GM20000 (cell line): ENCODE measurements around the gene LHFPL6.

Experiments
- DNase-seq: peaks from one replicate; pipeline ENCODE4 v3.0.0; 2012; ENCODE audit warnings: low spot score
- TF ChIP-seq, protein P1 (sequence below): IDR thresholded peaks from 2 replicates; pipeline ENCODE4 v1.5.1; 2012; ENCODE audit warnings: mild to moderate bottlenecking, control low read depth; ENCODE audit errors: extremely low read depth, missing control alignments

LHFPL6 gene

DNA sequence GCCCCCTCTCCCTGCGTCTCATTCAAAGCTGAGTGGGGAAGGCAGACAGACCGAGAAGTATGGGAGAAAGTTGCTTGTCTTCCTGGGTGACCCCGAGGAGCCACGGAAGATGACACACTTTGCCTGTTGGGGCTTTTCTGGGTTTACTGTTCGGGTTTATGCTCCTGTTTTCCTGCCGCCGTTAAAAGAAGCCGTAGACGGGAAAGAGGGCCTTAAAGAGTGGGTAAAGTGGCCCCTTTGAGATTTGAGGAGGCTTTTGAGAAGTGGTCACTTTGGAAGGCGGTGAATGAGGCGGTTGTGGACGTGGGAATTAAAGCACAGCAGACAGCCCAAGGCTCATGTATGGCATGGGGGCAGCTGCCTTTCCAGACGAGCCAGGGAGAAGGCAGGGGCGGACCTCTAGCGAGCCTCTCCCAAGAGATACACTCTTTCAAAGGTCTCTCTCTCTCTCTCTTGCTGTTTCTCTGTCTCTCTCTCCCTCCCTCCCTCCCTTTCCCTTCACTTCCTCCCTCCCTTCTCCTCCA lies 493 bp upstream of the LHFPL6 start:
- no peak for DNase-seq
- TF ChIP-seq, protein P1, sequence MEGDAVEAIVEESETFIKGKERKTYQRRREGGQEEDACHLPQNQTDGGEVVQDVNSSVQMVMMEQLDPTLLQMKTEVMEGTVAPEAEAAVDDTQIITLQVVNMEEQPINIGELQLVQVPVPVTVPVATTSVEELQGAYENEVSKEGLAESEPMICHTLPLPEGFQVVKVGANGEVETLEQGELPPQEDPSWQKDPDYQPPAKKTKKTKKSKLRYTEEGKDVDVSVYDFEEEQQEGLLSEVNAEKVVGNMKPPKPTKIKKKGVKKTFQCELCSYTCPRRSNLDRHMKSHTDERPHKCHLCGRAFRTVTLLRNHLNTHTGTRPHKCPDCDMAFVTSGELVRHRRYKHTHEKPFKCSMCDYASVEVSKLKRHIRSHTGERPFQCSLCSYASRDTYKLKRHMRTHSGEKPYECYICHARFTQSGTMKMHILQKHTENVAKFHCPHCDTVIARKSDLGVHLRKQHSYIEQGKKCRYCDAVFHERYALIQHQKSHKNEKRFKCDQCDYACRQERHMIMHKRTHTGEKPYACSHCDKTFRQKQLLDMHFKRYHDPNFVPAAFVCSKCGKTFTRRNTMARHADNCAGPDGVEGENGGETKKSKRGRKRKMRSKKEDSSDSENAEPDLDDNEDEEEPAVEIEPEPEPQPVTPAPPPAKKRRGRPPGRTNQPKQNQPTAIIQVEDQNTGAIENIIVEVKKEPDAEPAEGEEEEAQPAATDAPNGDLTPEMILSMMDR: no peak

DNA sequence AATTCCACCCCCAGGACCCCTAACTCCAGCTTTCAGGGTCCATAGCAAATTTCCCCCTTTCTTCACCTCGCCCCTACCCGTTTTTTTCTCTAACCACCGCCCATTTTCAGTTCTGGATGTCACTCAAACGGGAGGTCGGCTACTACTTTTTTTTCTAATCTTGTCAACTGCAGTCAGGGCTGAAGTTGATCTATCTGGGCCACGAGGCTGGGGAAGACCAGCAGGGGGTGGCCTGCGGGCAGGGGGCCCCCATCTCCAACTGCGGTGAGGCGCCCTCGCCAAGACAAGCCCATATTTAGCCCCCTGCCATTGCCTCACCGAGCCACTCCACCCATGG lies 748 bp downstream of the LHFPL6 start:
- DNase-seq: peak; percentile 57

DNA sequence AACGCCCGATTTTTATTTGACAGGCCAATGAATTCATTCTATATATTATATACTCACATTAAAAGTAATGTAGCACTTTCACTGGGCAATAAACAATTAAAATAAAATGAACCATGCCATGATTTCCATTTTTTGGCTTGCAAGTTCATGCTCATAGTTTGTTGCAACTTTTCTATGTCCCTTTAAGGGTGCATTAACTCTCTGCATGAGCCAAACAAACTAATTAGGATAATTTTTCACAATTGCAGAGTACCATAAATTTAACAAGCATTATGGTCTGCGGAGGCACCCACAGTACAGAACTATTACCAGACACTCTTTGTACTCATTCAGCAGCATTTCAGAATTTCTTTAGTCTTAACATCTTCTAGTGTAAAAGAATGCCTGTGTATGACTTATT lies 1.4 kb downstream of the LHFPL6 start:
- TF ChIP-seq, protein P1: no peak
- no peak for DNase-seq

More for the DNA sequence above, 748 bp downstream of the LHFPL6 start:
- TF ChIP-seq, protein P1: no peak

DNA sequence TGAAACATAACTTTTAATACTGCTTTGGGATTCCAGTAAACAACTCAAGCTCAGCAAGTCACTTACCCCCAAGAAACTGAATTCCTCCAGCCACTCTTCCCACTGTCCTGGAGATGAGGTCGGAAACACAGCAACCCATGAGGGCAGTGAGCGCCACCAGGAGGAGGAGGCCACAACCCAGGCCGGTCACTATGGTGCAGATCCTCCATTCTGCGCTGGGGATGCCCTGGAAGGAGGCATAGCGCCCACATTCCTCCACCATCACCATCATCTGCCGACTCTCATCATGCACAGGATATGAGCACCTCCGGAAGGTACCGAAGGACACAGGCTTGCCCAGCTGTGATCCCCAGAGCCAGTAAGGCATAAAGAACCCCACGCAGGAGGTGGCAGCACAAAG lies 2.2 kb downstream of the LHFPL6 start:
- DNase-seq: no peak

DNA sequence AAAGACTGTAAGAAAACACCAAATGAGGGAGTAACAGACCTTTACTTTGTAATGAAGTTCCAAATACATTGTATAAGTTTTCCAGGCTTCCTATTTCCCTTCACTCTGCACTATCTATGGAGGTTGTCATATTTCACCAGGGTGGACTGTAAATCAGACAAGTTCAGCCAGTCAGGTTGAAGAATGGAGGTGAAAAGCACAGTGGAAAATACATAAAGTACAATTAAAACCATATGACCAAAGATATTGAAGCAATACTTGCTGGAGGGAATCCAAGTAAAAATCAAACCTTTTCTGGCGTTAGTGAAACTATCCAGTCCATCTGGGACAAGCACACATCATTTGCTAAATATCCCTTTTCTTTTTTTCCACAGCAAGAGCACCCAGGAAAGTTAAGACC lies 3.2 kb downstream of the LHFPL6 start:
- DNase-seq: no peak
- TF ChIP-seq, protein P1: no peak

More for the DNA sequence above, 2.2 kb downstream of the LHFPL6 start:
- TF ChIP-seq, protein P1: no peak

DNA sequence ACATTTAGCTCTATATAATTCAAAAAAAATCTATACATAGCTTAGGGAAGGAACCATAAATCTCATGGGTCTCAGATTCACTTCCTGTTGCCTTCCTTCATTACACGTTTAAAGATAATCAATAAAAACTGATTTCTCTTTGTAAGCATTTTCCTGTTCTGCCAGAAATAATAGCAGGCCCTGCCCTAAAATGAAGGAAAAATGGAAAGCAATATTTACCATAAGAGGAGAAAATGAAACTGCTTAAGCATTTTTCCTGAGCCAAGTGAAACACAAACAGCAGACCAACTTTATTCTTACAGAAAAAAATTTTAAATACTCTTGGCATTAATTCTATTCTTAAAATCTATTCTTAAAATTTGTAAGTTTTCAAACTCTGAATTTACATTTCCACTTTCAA lies 4.0 kb downstream of the LHFPL6 start:
- TF ChIP-seq, protein P1: no peak
- no peak for DNase-seq

DNA sequence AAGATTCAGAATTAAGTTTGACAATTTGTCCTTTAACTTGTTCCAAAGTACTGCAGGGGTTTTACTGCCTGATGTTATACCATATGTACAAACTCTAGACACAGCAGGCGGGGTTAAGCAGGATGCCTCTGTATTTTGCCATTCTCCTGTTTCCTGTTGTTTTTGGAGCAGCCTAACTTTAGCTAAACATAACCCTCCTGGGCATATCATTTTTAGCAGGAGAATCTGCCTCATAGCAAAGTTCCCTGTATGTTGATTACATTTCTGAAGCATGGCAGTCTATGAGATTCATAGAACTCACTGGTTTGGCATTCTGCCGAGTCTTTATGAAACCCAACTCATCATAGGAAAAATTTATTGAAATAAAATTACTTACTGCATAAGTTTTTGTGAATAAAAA lies 5.2 kb downstream of the LHFPL6 start:
- TF ChIP-seq, protein P1: no peak
- DNase-seq: no peak
